Measurements from ENCODE around the gene HMGN3. TPM values are rescaled to one million over a fixed set of nuclear protein-coding genes. Genes with fewer than 3 reads are reported as not detected.

Gene HMGN3
- total RNA-seq, 1 experiment from 2014 or later = 183 TPM

- Histone ChIP-seq H3K4ac (ENCODE audit: low read depth, low read length) (no peak overlapping the region), H2AFZ (ENCODE audit: low read length) (no peak overlapping the region), H2BK15ac (ENCODE audit: low read depth, low read length) (no peak overlapping the region), H2BK12ac (ENCODE audit: insufficient read length, low read depth, low read length) (no peak overlapping the region), H3K14ac (ENCODE audit: insufficient read depth, low read length) (no peak overlapping the region), H2BK120ac (ENCODE audit: low read depth, low read length, poor library complexity, severe bottlenecking) (no peak overlapping the region), H3K27ac (ENCODE audit: insufficient read length, low read depth, low read length) (no peak overlapping the region), H3T11ph (ENCODE audit: low read length) (no peak overlapping the region), H3K23me2 (ENCODE audit: insufficient read length, low read depth, low read length, poor library complexity, severe bottlenecking) (no peaks in the 10 kb centered on the region), H4K8ac (replicated peaks; ENCODE audit: insufficient read length, low read depth, low read length) (no peak overlapping the region), H2BK5ac (ENCODE audit: insufficient read length, low read length) (no peak overlapping the region), H4K5ac (ENCODE audit: insufficient read length, low read depth, low read length) (no peak overlapping the region), H3K9ac (ENCODE audit: extremely low read depth, insufficient read length, low read length) (no peak overlapping the region), H3K18ac (ENCODE audit: insufficient read length, low read depth, low read length) (no peak overlapping the region), H2BK20ac (ENCODE audit: low read depth, low read length, poor library complexity, severe bottlenecking) (no peak overlapping the region), H3K9me3 (ENCODE audit: control insufficient read depth, low read depth, low read length) (peaks cover 18% of the 10 kb centered on the region), H4K20me1 (ENCODE audit: control insufficient read depth, insufficient read depth, insufficient read length) (no peaks in the 10 kb centered on the region), H3K79me1 (ENCODE audit: insufficient read depth, low read depth, low read length, poor library complexity, severe bottlenecking) (no peaks in the 10 kb centered on the region), H3K27me3 (ENCODE audit: insufficient read depth, low read length) (no peaks in the 10 kb centered on the region), H3K79me2 (ENCODE audit: insufficient read depth, low read length) (no peaks in the 10 kb centered on the region), H3K4me2 (ENCODE audit: insufficient read depth, insufficient read length, low read length) (no peak overlapping the region), H4K91ac (ENCODE audit: insufficient read length, low read depth, low read length) (no peak overlapping the region), H3K56ac (ENCODE audit: insufficient read length, low read depth, low read length) (no peak overlapping the region), H2AK5ac (ENCODE audit: insufficient read length, low read length) (no peak overlapping the region), H3K23ac (ENCODE audit: insufficient read length, low read depth, low read length) (no peak overlapping the region), H3K4me1 (ENCODE audit: insufficient read depth, low read length) (no peaks in the 10 kb centered on the region)
- H3K4me1 Mint-ChIP-seq = peaks cover 8 to 11% of the 10 kb centered on the region in 2 experiments
- H3K9me3 Mint-ChIP-seq = peaks cover 15 to 16% of the 10 kb centered on the region in 2 experiments
- H3K27ac Mint-ChIP-seq = no peak overlapping the region
- no peak for DNase-seq
- peaks cover 16 to 21% (median 20%) of the 10 kb centered on the region in 3 experiments for H3K36me3 Mint-ChIP-seq (ENCODE audit: insufficient read depth in 1 of 3, low read depth in 3 of 3)
- no peaks in the 10 kb centered on the region; the same call in 1 of the 2 replicates for H3K27me3 Mint-ChIP-seq (ENCODE audit: low read depth)
- H3K4me3 Mint-ChIP-seq = no peak overlapping the region
- TF ChIP-seq CTCF (conservative IDR thresholded peaks at IDR 0.05) = no peak
- no CpG with 5 or more reads among the region's 3 CpGs for WGBS (ENCODE audit: extremely low coverage, insufficient read length, low lambda C conversion rate)
These were observed 45.5 kb downstream of the HMGN3 start for GRCh38 chr6:79188885-79189480.

Measured in H9 (cell line).